Trophoblast cell (in vitro differentiated cells and primary cell): Measurements from ENCODE around the gene ACBD6.

Experiments
- DNase-seq, 2 donors: peaks; one replicate each; pipeline ENCODE4 v3.0.0-alpha.2; 2016
- H2AFZ ChIP-seq: 2 replicates; pipeline ENCODE4 v1.6.1; 2013; ENCODE audit warnings: low read length, moderate library complexity, mild to moderate bottlenecking; ENCODE audit not compliant: insufficient read depth, poor library complexity
- H2AK5ac ChIP-seq: 2 replicates; pipeline ENCODE4 v1.6.1; 2013; ENCODE audit warnings: mild to moderate bottlenecking, low read length
- H2BK120ac ChIP-seq: 2 replicates; pipeline ENCODE4 v1.6.1; 2013; ENCODE audit warnings: low read length, mild to moderate bottlenecking, moderate library complexity; ENCODE audit not compliant: insufficient read depth, poor library complexity
- H2BK12ac ChIP-seq: 2 replicates; pipeline ENCODE4 v1.6.1; 2013; ENCODE audit warnings: mild to moderate bottlenecking, low read length, moderate library complexity
- H2BK5ac ChIP-seq: 2 replicates; pipeline ENCODE4 v1.6.1; 2013; ENCODE audit warnings: low read length, low read depth, moderate library complexity, mild to moderate bottlenecking; ENCODE audit not compliant: poor library complexity
- H3K14ac ChIP-seq: 2 replicates; pipeline ENCODE4 v1.6.1; 2013; ENCODE audit warnings: mild to moderate bottlenecking, low read length
- H3K18ac ChIP-seq: 2 replicates; pipeline ENCODE4 v1.6.1; 2013; ENCODE audit warnings: mild to moderate bottlenecking, low read length
- H3K23ac ChIP-seq: 2 replicates; pipeline ENCODE4 v1.6.1; 2013; ENCODE audit warnings: low read length
- H3K27ac ChIP-seq: 2 replicates; pipeline ENCODE4 v1.5.1; 2013; ENCODE audit warnings: low read depth, mild to moderate bottlenecking, inconsistent platforms, low read length, moderate library complexity
- H3K27me3 ChIP-seq: 2 replicates; pipeline ENCODE4 v1.6.1; 2013; ENCODE audit warnings: inconsistent platforms, mild to moderate bottlenecking, low read length, moderate library complexity; ENCODE audit not compliant: insufficient read depth
- H3K36me3 ChIP-seq, 2 experiments: 1 replicate in 1 of 2; 2 replicates in 1 of 2; pipeline ENCODE4 v1.6.1; 2013; ENCODE audit warnings: low read length in 2 of 2, mild to moderate bottlenecking in 2 of 2, moderate library complexity in 1 of 2; ENCODE audit not compliant: insufficient read depth in 2 of 2, control insufficient read depth in 1 of 2
- H3K4ac ChIP-seq: 2 replicates; pipeline ENCODE4 v1.6.1; 2013; ENCODE audit warnings: low read depth, mild to moderate bottlenecking, low read length, moderate library complexity
- H3K4me1 ChIP-seq, 2 experiments: 1 replicate in 1 of 2; 2 replicates in 1 of 2; pipeline ENCODE4 v1.6.1; 2013; ENCODE audit warnings: low read length in 2 of 2, mild to moderate bottlenecking in 2 of 2, moderate library complexity in 1 of 2; ENCODE audit not compliant: insufficient read depth in 2 of 2, control insufficient read depth in 1 of 2
- H3K4me2 ChIP-seq: 2 replicates; pipeline ENCODE4 v1.6.1; 2013; ENCODE audit warnings: inconsistent platforms, mild to moderate bottlenecking, low read length, moderate library complexity
- H3K4me3 ChIP-seq: 2 replicates; pipeline ENCODE4 v1.5.1; 2013; ENCODE audit warnings: mild to moderate bottlenecking, low read depth, low read length, inconsistent platforms
- H3K79me1 ChIP-seq: one replicate; pipeline ENCODE4 v1.6.1; 2013; ENCODE audit warnings: low read length
- H3K79me2 ChIP-seq: 2 replicates; pipeline ENCODE4 v1.6.1; 2013; ENCODE audit warnings: low read length, mild to moderate bottlenecking; ENCODE audit not compliant: control insufficient read depth, insufficient read depth, poor library complexity
- H3K9ac ChIP-seq: 2 replicates; pipeline ENCODE4 v1.6.1; 2013; ENCODE audit warnings: mild to moderate bottlenecking, low read length
- H3K9me3 ChIP-seq: 2 replicates; pipeline ENCODE4 v1.6.1; 2013; ENCODE audit warnings: low read depth, mild to moderate bottlenecking, control low read depth, inconsistent platforms, low read length; ENCODE audit not compliant: insufficient read depth
- H4K12ac ChIP-seq: 2 replicates; pipeline ENCODE4 v1.6.1; 2013; ENCODE audit warnings: low read depth, mild to moderate bottlenecking, low read length, moderate library complexity
- H4K8ac ChIP-seq: 2 replicates; pipeline ENCODE4 v1.6.1; 2013; ENCODE audit warnings: low read depth, mild to moderate bottlenecking, low read length, moderate library complexity
- H4K91ac ChIP-seq: one replicate; pipeline ENCODE4 v1.6.1; 2013; ENCODE audit warnings: low read depth, mild to moderate bottlenecking, low read length, moderate library complexity
- WGBS: extraction: QIAGEN DNeasy Blood & Tissue Kit; methylation state at CpG from one replicate; pipeline ENCODE4 v1.1.7; 2013; ENCODE audit warnings: missing lambda C conversion rate; ENCODE audit not compliant: insufficient read length, insufficient coverage; ENCODE audit errors: extremely low coverage; 5-methylcytosine and 5-hydroxymethylcytosine counted together

Gene ACBD6

GRCh38 chr1:180369061-180369460 lies 133.3 kb downstream of the ACBD6 start:
- Histone ChIP-seq H3K9me3 (no peaks in the 10 kb centered on the region), H2AK5ac (no peak overlapping the region), H4K8ac (no peak overlapping the region), H3K27ac (no peak overlapping the region), H3K4ac (no peak overlapping the region), H3K27me3 (no peaks in the 10 kb centered on the region), H3K14ac (no peak overlapping the region), H3K4me1 (peaks cover 0 to 2% of the 10 kb centered on the region in 2 experiments), H3K4me3 (no peak overlapping the region), H2BK12ac (no peak overlapping the region), H3K36me3 (no peaks in the 10 kb centered on the region), H2BK120ac (no peak overlapping the region), H3K4me2 (no peak overlapping the region), H4K12ac (no peak overlapping the region), H3K79me2 (no peaks in the 10 kb centered on the region), H3K18ac (no peak overlapping the region), H2BK5ac (no peak overlapping the region), H3K23ac (no peak overlapping the region), H3K79me1 (no peaks in the 10 kb centered on the region), H3K9ac (no peak overlapping the region), H4K91ac (no peak overlapping the region), H2AFZ (no peak overlapping the region)
- DNase-seq, result peak; percentile 62 to 67
- WGBS, result no CpG with 5 or more reads among the region's 6 CpGs

- Histone ChIP-seq H3K27me3 (no peaks in the 10 kb centered on the region), H2BK5ac (no peak overlapping the region), H4K12ac (no peak overlapping the region), H3K14ac (no peak overlapping the region), H3K4me3 (no peak overlapping the region), H4K8ac (no peak overlapping the region), H3K4ac (no peak overlapping the region), H3K18ac (no peak overlapping the region), H2AFZ (no peak overlapping the region), H3K23ac (no peak overlapping the region), H3K79me1 (no peaks in the 10 kb centered on the region), H2BK120ac (no peak overlapping the region), H3K4me2 (no peak overlapping the region), H2BK12ac (no peak overlapping the region), H3K9me3 (no peaks in the 10 kb centered on the region), H3K36me3 (no peaks in the 10 kb centered on the region), H3K27ac (no peak overlapping the region), H2AK5ac (no peak overlapping the region), H3K79me2 (no peaks in the 10 kb centered on the region), H3K9ac (no peak overlapping the region), H4K91ac (no peak overlapping the region), H3K4me1 (peaks cover 0 to 2% of the 10 kb centered on the region in 2 experiments)
- DNase-seq, result peak in 1 of 2 donors; percentile 8
- WGBS, result no CpG with 5 or more reads among the region's 2 CpGs
Observed at GRCh38 chr1:180366371-180367068, 135.9 kb downstream of the ACBD6 start.

- H4K12ac ChIP-seq, result no peak overlapping the region
- H3K4me3 ChIP-seq, result no peak overlapping the region
- H3K27ac ChIP-seq, result no peak overlapping the region
- H3K27me3 ChIP-seq, result no peaks in the 10 kb centered on the region
- H2BK5ac ChIP-seq, result no peak overlapping the region
- H3K79me2 ChIP-seq, result no peaks in the 10 kb centered on the region
- DNase-seq, result peak in 1 of 2 donors; percentile 37
- no peaks in the 10 kb centered on the region for H3K79me1 ChIP-seq
- no peaks in the 10 kb centered on the region for H3K36me3 ChIP-seq
- WGBS, result no CpG with 5 or more reads among the region's 3 CpGs
- no peak overlapping the region for H3K23ac ChIP-seq
- H2BK120ac ChIP-seq, result no peak overlapping the region
- H4K91ac ChIP-seq, result no peak overlapping the region
- H3K9ac ChIP-seq, result no peak overlapping the region
- peaks cover 0 to 2% of the 10 kb centered on the region in 2 experiments for H3K4me1 ChIP-seq
- H3K4ac ChIP-seq, result no peak overlapping the region
- no peak overlapping the region for H3K14ac ChIP-seq
- no peaks in the 10 kb centered on the region for H3K9me3 ChIP-seq
- no peak overlapping the region for H2AK5ac ChIP-seq
- H3K18ac ChIP-seq, result no peak overlapping the region
- H2BK12ac ChIP-seq, result no peak overlapping the region
- no peak overlapping the region for H3K4me2 ChIP-seq
- H4K8ac ChIP-seq, result no peak overlapping the region
- H2AFZ ChIP-seq, result no peak overlapping the region
Observed at GRCh38 chr1:180365039-180365438, 137.3 kb downstream of the ACBD6 start.

- Histone ChIP-seq H3K14ac (no peak overlapping the region), H3K36me3 (no peaks in the 10 kb centered on the region), H3K4me2 (no peak overlapping the region), H3K4me1 (no peaks in the 10 kb centered on the region), H2BK5ac (no peak overlapping the region), H3K9ac (no peak overlapping the region), H4K8ac (no peak overlapping the region), H3K79me1 (no peaks in the 10 kb centered on the region), H3K27ac (no peak overlapping the region), H2AK5ac (no peak overlapping the region), H3K27me3 (no peaks in the 10 kb centered on the region), H3K4me3 (no peak overlapping the region), H3K9me3 (no peaks in the 10 kb centered on the region), H4K91ac (no peak overlapping the region), H3K79me2 (no peaks in the 10 kb centered on the region), H2BK120ac (no peak overlapping the region), H3K18ac (no peak overlapping the region), H3K23ac (no peak overlapping the region), H2AFZ (no peak overlapping the region), H2BK12ac (no peak overlapping the region), H3K4ac (no peak overlapping the region), H4K12ac (no peak overlapping the region)
- WGBS, result 100% methylated on average over 1 of the region's 5 CpGs
- no peak for DNase-seq
Observed at GRCh38 chr1:180363246-180363995, 139.0 kb downstream of the ACBD6 start.
